Neural progenitor cell (in vitro differentiated cells): ENCODE measurements around the gene SYT17.

Experiments
- CTCF ChIP-seq: fragments of 200-600 bp; sonication (generic); IDR thresholded peaks from 2 replicates; pipeline ENCODE4 v1.5.1; 2017; ENCODE audit warnings: antibody characterized with exemption, mild to moderate bottlenecking
- EZH2 ChIP-seq: fragments of 200-600 bp; sonication (generic); IDR thresholded peaks from 2 replicates; pipeline ENCODE4 v1.6.1; 2017; ENCODE audit warnings: antibody characterized with exemption, mild to moderate bottlenecking, moderate library complexity
- EZH2phosphoT487 ChIP-seq: fragments of 200-600 bp; sonication (generic); IDR thresholded peaks from 2 replicates; pipeline ENCODE4 v1.6.1; 2017; ENCODE audit warnings: antibody characterized with exemption

- no peak for TF ChIP-seq CTCF
- no peak for TF ChIP-seq EZH2phosphoT487
- no peak for TF ChIP-seq EZH2
Observed at GRCh38 chr16:19135896-19136438, 32.1 kb upstream of the SYT17 start.
